Esophagus squamous epithelium (tissue), 4 donors: ENCODE results near the gene UBASH3A.

Experiments
- CTCF ChIP-seq, 6 experiments: fragments of 450-650 bp in 4 of 6; fragments of 200-600 bp in 2 of 6; sonication (generic) in 2 of 6; IDR thresholded peaks; one replicate each; pipeline ENCODE4 v1.5.1; 2016 to 2019; ENCODE audit warnings: antibody characterized with exemption in 6 of 6, mild to moderate bottlenecking in 4 of 6, moderate library complexity in 4 of 6
- POLR2A ChIP-seq, 4 donors: fragments of 450-650 bp; IDR thresholded peaks; one replicate each; pipeline ENCODE4 v1.6.1; 2017; ENCODE audit warnings: antibody characterized with exemption in 4 of 4, mild to moderate bottlenecking in 4 of 4, moderate library complexity in 3 of 4

GRCh38 chr21:42472521-42472920, 68.8 kb downstream of the UBASH3A start:
- TF ChIP-seq CTCF (IDR thresholded peaks at IDR 0.05) (no peak), POLR2A (IDR thresholded peaks at IDR 0.05) (no peak)
